T-helper 17 cell (primary cell): ENCODE results near the gene DEFB108B. TPM values are rescaled to one million over a fixed set of nuclear protein-coding genes. Genes with fewer than 3 reads are reported as not detected.
"Not testable (repeated sequence)": the region's sequence is repeated elsewhere in the genome, so short reads cannot be mapped to it uniquely, and the experiment has no call there.

Experiments used
- ATAC-seq: fragments of 150-1000 bp; cut with Tn5 transposase; 2 replicates; pipeline ENCODE4 v1.10.0; 2021; ENCODE audit warnings: mild to moderate bottlenecking, moderate library complexity
- DNase-seq, 3 donors: peaks; one replicate each; pipeline versions ENCODE4 v3.0.0 to v3.0.0-alpha.2; 2020 to 2021
- H3K9me3 ChIP-seq: one replicate; pipeline ENCODE4 v1.7.0; 2013; ENCODE audit warnings: low read length, mild to moderate bottlenecking; ENCODE audit not compliant: control insufficient read depth, poor library complexity, severe bottlenecking
- H3K27ac Mint-ChIP-seq: one replicate; pipeline ENCODE4 v1.8.0; 2022; ENCODE audit warnings: mild to moderate bottlenecking, moderate library complexity, mixed read lengths
- H3K27me3 Mint-ChIP-seq: one replicate; pipeline ENCODE4 v1.8.0; 2022; ENCODE audit warnings: mixed read lengths
- H3K36me3 Mint-ChIP-seq: one replicate; pipeline ENCODE4 v1.8.0; 2022; ENCODE audit warnings: low read depth, mixed read lengths
- H3K4me1 Mint-ChIP-seq: one replicate; pipeline ENCODE4 v1.8.0; 2022; ENCODE audit warnings: mild to moderate bottlenecking, mixed read lengths
- H3K4me3 Mint-ChIP-seq: one replicate; pipeline ENCODE4 v1.8.0; 2022; ENCODE audit warnings: mild to moderate bottlenecking, moderate library complexity, mixed read lengths
- total RNA-seq, 4 donors: library from RNA in 2 of 4; stranded (reverse) in 2 of 4; gene quantifications; one replicate each; pipeline ENCODE4 v1.2.3 and lab custom pipeline; 2022 to 2026

Gene DEFB108B
- total RNA-seq = not detected
- 0 reads per million in 2 donors for total RNA-seq (lab: John Stamatoyannopoulos, UW)

- not testable (repeated sequence) for H3K4me3 Mint-ChIP-seq, H3K4me1 Mint-ChIP-seq, H3K27me3 Mint-ChIP-seq, H3K27ac Mint-ChIP-seq, H3K36me3 Mint-ChIP-seq, DNase-seq, H3K9me3 ChIP-seq, ATAC-seq
These were observed at the start of gene DEFB108B for GRCh38 chr11:71832811-71833210. Gene DEFB108B (plus strand): TSS chr11:71833200. CDS start chr11:71833200, 0 bp downstream.

GRCh38 chr11:71786114-71786847 lies 46.7 kb upstream of the DEFB108B start:
- H3K36me3 Mint-ChIP-seq, ATAC-seq, DNase-seq, H3K9me3 ChIP-seq, H3K27me3 Mint-ChIP-seq: not testable (repeated sequence)
- H3K4me1 Mint-ChIP-seq = peaks cover 12% of the 10 kb centered on the region
- H3K4me3 Mint-ChIP-seq = peak overlapping the region; percentile 95
- peak overlapping the region; percentile 95 for H3K27ac Mint-ChIP-seq

- H3K27me3 Mint-ChIP-seq, H3K9me3 ChIP-seq, H3K36me3 Mint-ChIP-seq: not testable (repeated sequence)
- DNase-seq (peak; percentile 95 to 98 (median 96)), ATAC-seq (peak; percentile 89)
- H3K27ac Mint-ChIP-seq = peak overlapping the region; percentile 95
- H3K4me3 Mint-ChIP-seq = peak overlapping the region; percentile 95
- H3K4me1 Mint-ChIP-seq = peaks cover 12% of the 10 kb centered on the region
These were observed 46.2 kb upstream of the DEFB108B start for GRCh38 chr11:71786848-71787097.

- Mint-ChIP-seq H3K27me3 (no peaks in the 10 kb centered on the region), H3K4me1 (peaks cover 12% of the 10 kb centered on the region), H3K27ac (peak overlapping the region; percentile 95), H3K36me3 (no peaks in the 10 kb centered on the region), H3K4me3 (peak overlapping the region; percentile 95)
- DNase-seq = peak; percentile 87 to 96 (median 87)
- peak; percentile 95 for ATAC-seq
- no peaks in the 10 kb centered on the region for H3K9me3 ChIP-seq
These were observed 45.7 kb upstream of the DEFB108B start for GRCh38 chr11:71787098-71787823.

- not testable (repeated sequence) for H3K36me3 Mint-ChIP-seq, H3K9me3 ChIP-seq, H3K27me3 Mint-ChIP-seq, ATAC-seq
- Mint-ChIP-seq H3K4me1 (peaks cover 16% of the 10 kb centered on the region), H3K27ac (peak overlapping the region; percentile 95), H3K4me3 (peak overlapping the region; percentile 95)
- DNase-seq = peak in 1 of 3 donors; percentile 12
These were observed 45.1 kb upstream of the DEFB108B start for GRCh38 chr11:71787824-71788454.

- not testable (repeated sequence) for H3K4me3 Mint-ChIP-seq, ATAC-seq, H3K9me3 ChIP-seq, H3K27ac Mint-ChIP-seq, DNase-seq, H3K36me3 Mint-ChIP-seq, H3K27me3 Mint-ChIP-seq
- H3K4me1 Mint-ChIP-seq = peaks cover 16% of the 10 kb centered on the region
These were observed 43.4 kb upstream of the DEFB108B start for GRCh38 chr11:71789444-71790196.

GRCh38 chr11:71791111-71791510 lies 41.9 kb upstream of the DEFB108B start:
- not testable (repeated sequence) for H3K27ac Mint-ChIP-seq, H3K27me3 Mint-ChIP-seq, H3K9me3 ChIP-seq, DNase-seq, H3K36me3 Mint-ChIP-seq, H3K4me3 Mint-ChIP-seq, ATAC-seq
- H3K4me1 Mint-ChIP-seq = peaks cover 17% of the 10 kb centered on the region

GRCh38 chr11:71792621-71793235 lies 40.3 kb upstream of the DEFB108B start:
- DNase-seq = peak; percentile 22 to 50 (median 35)
- not testable (repeated sequence) for H3K36me3 Mint-ChIP-seq, H3K27ac Mint-ChIP-seq, H3K27me3 Mint-ChIP-seq, H3K9me3 ChIP-seq, ATAC-seq, H3K4me3 Mint-ChIP-seq
- peaks cover 17% of the 10 kb centered on the region for H3K4me1 Mint-ChIP-seq

GRCh38 chr11:71794386-71795040 lies 38.5 kb upstream of the DEFB108B start:
- DNase-seq, H3K36me3 Mint-ChIP-seq, H3K4me3 Mint-ChIP-seq, H3K27ac Mint-ChIP-seq, ATAC-seq, H3K9me3 ChIP-seq, H3K4me1 Mint-ChIP-seq, H3K27me3 Mint-ChIP-seq: not testable (repeated sequence)

- H3K4me1 Mint-ChIP-seq, DNase-seq, H3K4me3 Mint-ChIP-seq, ATAC-seq, H3K27me3 Mint-ChIP-seq, H3K27ac Mint-ChIP-seq, H3K9me3 ChIP-seq, H3K36me3 Mint-ChIP-seq: not testable (repeated sequence)
These were observed 37.8 kb upstream of the DEFB108B start for GRCh38 chr11:71795236-71795635.

GRCh38 chr11:71796016-71796415 lies 37.0 kb upstream of the DEFB108B start:
- DNase-seq, H3K4me3 Mint-ChIP-seq, ATAC-seq, H3K27me3 Mint-ChIP-seq, H3K9me3 ChIP-seq, H3K27ac Mint-ChIP-seq, H3K36me3 Mint-ChIP-seq: not testable (repeated sequence)
- H3K4me1 Mint-ChIP-seq = peaks cover 12% of the 10 kb centered on the region

GRCh38 chr11:71796781-71797180 lies 36.2 kb upstream of the DEFB108B start:
- H3K4me3 Mint-ChIP-seq, H3K36me3 Mint-ChIP-seq, ATAC-seq, H3K27me3 Mint-ChIP-seq, H3K27ac Mint-ChIP-seq, DNase-seq, H3K9me3 ChIP-seq: not testable (repeated sequence)
- peaks cover 12% of the 10 kb centered on the region for H3K4me1 Mint-ChIP-seq
